COLO829 (cell line): ENCODE results near the gene ESYT2.

Experiments
- DNase-seq: peaks from one replicate; pipeline ENCODE4 v3.0.0; 2012; ENCODE audit warnings: low spot score

The ESYT2 gene

DNA sequence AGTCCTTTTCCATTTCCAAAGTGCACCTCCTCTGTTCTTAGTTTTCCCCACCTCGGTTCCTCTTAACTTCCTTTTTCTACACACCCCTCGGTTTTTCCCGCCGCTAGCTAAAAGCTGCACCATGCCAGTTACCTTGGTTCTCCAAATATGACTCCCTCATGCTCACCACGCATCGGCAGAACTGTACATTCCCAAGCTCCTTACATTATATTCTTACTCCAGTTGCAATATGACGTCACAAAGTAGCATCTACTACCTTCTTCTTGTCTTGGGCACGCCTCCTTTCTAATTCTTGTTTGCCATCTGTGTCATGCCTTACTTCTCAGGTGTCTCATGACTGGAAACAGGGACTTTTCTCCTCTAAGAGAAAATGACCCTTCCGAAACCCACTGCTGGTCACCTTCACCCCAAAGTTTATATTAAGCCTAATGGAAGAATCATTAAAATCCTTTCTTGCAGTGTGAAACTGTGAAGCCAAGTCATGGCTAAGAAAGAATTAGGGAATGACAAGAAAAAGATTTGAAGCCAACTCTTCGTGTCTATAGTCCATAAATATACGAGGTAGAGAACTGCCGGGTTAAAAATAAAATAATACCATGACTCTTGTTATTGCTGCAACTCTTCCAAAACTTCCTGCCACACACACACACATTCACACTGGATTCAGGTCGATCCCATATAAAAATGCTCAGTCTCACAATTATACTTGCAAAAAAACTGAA is 1.7 kb downstream of the ESYT2 start:
- no peak for DNase-seq

DNA sequence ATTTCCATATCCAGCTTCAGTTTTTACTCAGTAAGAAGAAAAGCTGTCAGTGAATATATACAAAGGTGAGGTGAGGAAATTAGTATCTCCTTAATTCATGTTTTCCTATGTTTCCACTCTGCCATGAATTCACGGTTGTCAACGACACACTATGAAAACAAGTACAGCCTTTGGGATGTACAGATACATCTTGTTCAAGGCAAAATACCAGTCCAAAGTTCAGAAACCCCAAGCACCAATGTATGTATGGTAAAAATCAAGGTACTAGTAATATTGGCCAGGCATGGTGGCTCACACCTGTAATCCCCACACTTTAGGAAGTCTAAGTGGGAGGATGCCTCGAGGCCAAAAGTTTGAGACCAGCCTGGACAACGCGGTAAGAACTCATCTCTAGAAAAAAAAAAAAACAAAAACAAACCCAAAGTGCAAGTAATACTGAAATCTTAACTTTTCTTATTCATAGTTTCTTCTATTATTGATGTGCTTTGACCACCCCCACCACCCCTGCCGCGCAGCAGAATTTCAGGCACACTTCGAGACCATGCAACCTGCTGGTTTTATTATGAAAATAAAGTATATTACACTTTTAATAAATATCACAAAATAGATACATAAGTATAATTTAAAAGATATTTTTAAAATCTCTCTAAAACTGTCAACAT is 3.5 kb downstream of the ESYT2 start:
- no peak for DNase-seq

DNA sequence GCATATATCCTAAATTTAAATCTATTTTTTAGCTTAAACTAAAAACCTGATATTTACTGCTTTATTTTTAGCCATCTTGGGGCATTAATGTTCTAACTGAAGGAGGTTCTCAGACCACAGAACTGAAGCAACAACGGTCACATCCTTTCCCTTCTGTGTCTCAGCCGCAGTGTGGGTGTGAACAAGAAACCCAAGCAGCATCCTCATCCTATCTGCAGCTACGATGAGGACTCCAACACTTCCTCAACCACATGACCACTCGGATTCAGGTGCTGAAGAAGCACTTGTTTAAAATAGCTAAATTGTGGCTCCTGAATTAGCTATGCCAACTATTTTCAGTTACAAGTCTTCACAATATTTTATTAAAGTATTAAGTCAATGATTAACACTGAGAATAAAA is 5.3 kb downstream of the ESYT2 start:
- no peak for DNase-seq

DNA sequence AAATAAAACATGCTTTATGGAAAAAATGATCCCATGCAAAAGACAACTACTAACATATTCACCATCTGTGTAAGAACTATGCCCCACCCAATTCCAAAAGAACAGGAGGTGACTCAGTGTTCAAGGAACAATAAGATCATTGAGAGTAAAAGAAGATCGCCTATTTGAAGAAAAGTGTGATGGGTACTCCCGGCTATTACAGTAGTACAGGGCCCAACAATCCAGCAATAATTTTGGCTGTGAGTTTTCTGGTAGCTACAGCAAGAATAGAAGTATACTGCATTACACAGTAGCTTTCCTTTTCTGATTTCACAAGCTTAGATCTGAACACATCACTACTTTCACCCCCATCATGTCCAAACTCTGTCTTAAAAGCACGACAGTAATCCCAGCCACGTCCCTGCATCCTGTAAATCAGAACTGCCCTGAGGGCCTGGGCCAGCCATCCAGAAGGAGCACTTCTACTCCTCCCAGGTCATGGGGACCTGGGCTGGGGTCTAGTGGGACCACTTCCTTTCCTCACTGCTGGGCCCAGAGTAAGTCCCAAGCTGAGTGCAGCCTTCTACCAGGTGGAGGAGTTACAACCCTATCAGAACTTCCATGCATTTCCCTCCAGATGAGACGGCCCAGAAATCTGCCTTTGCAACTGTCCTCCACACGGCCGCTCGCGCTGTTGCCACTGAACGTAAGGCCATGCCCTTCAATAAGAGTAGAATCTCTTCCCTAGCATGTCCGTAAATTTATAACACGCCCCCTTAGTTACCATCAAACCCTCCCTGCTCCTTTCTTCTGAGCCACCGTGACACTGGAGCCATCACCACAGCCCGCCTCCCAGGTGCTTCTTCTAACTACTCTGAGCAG is 7.9 kb downstream of the ESYT2 start:
- peak; percentile 70 for DNase-seq

DNA sequence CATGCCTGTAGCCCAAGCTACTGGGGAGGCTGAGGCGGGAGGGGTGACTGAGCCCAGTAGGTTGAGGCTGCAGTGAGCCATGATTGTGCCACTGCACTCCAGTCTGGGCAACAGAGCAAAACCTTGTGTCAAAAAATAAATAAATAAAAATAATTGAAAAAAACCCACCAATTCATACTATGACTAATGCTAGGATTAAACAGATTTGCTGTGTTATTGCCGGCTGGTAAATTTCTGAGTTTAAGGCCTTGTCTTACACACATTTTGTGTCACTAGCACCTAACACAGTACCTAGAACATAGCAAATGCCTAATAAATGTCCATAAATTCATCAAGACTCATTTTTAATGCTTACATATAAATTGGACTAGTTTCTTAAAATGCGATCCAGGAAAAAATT is 8.7 kb downstream of the ESYT2 start:
- no peak for DNase-seq

DNA sequence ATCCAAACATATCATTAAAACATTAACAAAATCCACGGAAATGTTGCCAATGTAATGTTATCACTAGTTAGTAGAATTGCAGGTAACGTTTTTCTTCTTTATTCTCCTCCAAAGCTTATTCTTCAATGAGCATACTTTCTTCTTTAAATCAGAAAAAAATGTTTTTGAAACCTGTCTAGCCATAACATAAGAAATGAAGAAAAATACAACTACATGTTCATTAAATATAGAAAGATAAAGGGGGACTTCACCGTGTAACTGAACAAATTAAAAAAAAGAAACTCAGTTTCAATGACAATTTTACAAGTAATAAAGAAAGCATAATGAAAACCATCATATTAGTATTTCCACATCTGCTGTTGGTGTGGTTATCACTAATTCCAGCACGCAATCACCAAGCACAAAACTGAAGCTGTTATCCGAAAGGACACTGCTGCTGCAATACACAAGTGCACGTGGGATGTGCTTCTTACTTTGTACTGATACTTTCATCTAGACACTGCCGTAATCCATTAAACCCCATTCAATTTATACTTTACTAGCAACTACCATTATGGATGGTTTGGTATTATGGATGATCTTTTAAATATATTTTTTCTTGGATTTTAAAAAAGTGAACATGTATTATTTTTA is 9.6 kb downstream of the ESYT2 start:
- no peak for DNase-seq

DNA sequence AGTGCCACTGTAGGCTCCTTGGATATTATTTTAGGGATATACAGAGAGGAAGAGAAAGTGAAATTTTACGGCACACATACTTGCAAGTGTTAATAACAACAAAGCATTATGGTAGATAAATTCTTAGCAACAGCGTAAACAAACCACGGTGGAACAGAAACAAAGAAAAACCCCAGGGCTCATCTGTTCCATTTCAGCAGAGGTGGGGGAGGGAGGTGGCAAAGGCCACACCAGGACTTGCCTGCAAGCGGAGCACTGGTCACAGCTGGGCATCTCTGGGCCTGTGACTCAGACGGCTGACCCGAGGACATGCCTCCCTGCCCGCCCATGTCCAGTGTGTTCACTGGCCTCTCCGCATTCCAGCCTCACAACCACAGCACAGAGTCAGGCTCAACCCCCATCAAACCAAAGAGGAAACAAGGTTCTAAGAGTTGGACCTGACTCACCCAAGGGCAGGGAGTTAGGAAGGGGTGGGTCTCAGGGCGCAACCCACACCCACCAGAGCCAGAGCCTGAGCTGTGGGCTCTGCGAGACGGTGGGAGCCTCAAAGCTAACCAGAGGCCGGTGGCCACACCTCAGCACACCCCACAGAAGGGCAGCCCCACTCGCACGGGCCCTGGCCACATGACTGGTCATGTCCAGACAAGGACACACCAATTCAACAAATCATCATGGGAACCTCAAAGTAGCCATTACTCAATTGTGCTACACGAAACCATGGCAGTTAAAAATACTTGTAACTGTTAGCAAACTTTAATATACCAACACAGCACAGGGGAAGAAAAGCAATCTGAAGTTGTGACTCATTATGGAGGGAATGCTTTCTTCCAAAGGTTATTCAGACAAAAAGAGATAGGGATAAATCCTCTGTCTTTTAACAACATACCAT is 10.7 kb downstream of the ESYT2 start:
- peak; percentile 64 for DNase-seq

DNA sequence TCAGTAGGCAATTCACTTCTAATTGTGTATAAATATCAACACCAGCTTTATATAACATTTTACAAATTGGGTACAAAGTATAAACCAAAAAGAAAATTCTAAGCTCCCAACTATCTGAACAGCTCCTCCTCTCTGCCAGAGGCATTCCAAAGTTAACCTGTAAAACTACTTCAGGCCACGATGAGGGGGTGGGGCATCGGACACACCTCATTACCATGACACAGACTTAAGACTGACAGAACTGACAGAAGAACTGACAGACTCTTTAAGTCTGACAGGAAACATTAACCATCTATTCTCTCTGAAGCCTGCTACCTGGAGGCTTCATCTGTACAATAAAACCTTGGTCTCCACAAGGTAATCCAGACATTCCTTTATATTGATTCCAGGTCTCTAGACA is 12.3 kb downstream of the ESYT2 start:
- DNase-seq = no peak

DNA sequence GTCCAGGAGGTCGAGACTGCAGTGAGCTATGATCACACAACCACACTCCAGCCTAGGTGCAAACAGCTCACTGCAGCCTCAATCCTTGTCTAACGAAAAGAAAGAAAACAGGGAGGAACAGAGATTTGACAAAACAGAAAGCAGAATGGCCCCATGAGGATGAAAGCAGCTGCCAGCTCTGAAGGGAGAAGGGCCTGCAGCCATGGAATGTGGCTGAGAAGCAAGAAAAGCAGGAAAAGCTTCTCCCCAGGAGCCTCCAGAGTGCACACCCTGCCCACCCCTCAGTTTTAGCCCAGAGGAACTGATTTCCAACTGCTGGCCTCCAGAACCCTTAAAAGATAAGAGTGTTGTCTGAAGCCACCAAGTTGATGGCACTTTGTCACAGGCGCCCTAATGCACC is 13.0 kb downstream of the ESYT2 start:
- no peak for DNase-seq

DNA sequence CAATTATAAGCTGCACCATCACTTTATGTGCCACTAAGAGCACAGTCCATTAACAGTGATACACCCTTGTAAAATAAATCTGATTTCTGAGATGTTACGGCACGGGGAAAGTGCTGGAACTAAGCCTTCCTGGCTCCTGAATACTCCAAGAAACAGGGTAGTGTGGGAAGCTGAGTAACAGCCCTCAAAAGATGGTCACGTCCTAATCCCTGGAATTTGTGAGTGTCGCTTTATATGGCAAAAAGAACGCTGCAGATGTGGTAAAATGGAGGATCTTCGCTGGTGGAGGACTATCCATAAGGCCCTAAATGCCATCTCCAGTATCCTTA is 13.5 kb downstream of the ESYT2 start:
- DNase-seq = no peak

DNA sequence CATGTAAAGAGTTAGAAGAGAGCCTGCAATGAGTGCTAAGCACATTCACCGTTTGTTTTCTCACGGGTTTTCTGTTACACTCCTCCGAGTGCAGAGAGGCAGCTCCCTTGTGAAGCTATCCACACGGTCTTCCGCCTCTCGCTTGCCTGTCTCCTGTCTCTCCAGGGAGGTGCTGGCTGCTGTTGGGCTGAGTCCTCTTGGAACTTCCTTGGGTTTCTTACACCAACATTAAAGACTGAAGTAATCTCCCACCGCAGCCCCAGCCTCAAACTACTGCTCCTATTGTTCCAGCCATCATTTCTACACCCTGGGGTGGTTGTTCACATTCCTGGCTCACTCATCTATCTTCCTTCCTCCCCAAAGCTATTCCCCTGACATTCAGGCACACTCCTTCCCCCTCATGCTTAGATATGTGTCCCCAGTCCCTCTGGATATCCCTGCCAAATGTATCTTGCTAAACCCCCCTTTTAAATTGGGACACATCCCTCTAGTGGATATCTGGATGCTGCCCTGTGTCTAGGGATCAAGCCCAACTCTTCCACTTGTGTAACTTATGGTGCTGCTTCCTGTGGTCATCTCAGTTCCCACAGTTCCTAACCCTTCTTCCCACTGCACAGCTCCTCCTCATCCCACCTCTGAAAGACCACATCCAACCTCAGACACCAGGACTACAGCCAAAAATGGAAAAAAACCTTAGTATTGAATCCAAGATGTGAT is 14.1 kb downstream of the ESYT2 start:
- DNase-seq = no peak

DNA sequence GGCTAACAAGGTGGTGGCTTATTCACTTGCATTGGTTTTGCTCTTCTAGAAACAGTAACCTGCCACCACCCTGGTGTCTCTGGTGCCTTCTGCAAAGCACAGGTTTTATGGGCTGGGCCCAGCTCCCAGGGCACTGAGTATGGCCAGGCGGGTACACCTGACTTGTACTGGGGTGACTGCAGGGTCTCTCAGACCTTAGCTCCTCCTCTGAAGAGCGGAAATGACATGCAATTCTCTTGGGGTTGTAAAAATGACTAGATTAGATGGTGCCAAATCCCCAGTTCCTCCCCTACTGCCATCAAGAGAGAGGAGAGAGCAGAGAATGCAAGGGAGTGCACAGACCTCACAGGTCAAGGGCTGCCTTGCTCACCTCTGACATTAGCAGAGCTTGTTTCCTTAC is 14.7 kb downstream of the ESYT2 start:
- DNase-seq = no peak

DNA sequence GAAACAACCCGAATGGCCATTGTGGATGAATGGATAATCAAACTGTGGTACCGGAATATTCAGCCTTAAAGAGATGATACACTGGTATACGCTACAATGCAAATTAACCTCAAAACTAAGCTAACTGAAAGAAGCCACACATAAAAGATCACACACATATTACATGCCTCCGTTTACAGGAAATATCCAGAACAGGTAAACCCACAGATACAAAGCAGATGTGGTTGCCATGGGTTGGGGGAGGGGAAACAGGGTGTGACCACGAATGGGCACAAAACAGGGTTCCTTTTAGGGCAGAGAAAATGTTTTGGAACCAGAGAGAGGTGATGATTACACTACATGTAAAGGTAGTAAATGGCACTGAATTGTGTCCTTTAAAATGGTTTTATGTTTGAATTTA is 16.6 kb downstream of the ESYT2 start:
- no peak for DNase-seq

DNA sequence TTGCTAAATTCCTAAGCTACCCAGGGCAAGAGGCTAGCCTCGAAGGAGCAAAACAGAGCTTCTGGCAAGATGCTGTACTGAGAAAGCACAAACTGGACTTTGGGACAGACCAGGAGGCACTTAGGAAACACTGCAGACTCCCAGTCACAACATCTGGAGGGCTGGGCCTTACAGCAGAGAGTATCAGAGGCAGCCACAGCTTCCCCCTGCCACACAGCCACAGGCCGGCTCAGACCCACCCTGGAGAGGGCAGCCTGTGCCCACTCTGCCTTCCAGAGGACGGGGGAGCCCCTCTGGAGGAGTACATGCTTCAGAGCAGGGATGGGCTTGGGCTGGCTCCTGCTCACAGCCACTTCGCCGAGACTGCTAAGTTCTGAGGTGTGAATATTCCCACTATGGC is 17.4 kb downstream of the ESYT2 start:
- DNase-seq = no peak

DNA sequence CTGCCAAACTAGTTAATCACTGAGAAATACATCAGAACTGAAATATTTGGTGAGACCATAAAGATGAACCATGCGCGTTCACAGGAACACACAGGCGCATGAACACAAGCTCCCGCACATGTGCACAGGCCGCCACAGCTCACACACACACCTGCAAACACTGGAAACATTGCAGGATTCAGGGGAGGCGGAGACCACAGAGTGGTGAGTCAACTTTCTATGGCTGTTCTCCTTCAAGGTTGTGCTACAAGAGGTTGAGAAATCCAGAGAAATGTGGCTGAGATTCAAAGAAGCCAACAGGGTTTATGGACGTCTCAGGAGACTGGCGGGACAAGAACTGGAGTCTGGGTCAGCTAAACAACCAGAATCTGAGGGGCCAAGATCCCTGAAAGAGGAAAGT is 17.8 kb downstream of the ESYT2 start:
- no peak for DNase-seq

DNA sequence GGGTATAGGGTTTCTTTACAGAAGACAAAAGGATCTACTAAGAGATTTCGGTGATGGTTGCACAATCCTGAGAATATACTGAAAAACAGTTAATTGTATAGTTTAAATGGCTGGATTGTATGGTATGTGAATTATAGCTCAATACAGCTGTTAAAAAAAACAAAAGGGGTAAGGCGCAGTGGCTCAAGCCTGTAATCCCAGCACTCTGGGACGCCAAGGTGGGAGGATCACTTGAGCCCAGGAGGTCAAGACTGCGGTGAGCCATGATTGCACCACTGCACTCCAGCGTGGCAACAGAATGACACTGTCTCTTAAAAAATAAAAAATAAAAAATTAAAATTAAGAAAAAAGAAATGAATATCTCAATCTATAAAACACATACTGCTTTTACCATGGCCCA is 18.5 kb downstream of the ESYT2 start:
- no peak for DNase-seq

DNA sequence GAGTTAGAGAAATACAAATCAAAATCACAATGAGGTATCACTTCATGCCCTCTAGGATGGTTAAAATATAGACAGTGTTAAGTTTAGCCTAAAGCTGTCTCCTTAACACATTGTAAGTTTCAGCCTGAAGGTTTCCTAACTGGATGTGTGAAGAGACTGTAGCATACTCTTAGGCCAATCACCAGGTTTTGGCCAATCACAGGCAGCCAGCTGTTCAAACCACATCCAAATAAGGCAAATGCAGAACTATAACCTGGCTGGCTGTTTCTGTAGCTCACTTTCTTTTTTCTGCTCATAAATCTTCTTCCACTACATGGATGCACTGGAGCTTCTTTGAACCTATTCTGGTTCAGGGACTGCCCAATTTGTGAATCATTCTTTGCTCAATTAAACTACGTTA is 19.7 kb downstream of the ESYT2 start:
- DNase-seq = no peak

DNA sequence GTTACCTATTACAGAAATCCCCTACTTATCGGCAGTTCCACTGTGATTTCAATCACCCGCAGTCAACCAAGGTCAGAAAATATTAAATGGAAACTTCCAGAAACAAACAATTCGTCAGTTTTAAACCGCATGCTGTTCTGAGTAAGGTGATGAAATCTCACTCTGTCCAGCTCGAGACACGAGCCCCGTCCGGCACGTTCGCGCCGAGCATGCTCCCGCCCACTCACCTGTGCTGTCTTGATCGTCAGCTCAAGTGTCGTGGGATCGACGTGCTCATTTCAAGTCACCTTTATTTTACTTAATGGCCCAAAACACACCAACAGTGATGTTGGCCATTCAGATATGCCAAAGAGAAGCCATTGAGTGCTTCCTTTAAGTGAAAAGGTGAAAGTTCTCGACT is 21.2 kb downstream of the ESYT2 start:
- DNase-seq = no peak

DNA sequence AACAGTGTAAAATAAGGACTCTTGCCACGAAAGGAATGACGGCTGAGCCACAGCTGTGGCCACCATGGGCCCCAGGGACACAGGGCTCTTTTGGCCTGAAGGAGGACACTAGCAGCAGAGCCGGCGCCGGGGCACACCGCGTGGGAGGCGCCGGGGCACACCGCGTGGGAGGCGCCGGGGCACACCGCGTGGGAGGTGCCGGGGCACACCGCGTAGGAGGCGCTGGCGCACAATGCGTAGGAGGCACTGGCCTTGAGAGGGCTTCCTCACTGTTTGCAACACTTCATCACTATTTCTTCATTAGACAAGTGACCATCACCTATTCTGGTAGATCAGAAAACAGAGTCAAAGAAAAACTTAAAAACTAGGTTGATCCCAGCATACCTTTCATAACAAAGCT is 23.4 kb downstream of the ESYT2 start:
- no peak for DNase-seq

DNA sequence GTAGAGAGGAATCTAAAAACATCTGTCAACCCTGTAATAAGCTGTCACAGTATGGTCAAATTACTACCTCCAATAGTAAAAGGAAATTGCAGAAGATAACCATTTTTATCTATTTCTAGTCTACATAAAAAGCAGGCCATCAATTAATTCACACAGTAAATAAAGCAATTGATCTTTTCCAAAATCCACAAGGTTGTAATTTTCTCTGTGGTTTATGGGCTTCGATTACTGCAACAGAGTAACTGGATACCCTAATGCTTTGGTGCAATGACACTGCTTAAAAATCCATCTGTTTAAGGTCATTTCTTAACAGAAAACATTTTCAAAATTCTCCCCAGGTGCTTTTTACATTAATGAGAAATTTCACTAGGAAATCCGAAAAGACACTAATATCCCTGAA is 23.9 kb downstream of the ESYT2 start:
- no peak for DNase-seq

DNA sequence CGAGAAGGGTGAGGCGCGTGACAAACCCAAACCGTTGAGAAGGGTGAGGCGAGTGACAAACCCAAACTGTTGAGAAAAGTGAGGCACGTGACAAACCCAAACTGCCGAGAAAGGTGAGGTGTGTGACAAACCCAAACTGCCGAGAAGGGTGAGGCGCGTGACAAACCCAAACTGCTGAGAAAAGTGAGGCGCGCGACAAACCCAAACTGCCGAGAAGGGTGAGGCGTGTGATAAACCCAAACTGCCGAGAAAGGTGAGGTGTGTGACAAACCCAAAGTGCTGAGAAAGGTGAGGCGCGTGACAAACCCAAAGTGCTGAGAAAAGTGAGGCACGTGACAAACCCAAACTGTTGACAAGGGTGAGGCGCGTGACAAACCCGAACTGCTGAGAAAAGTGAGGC is 25.0 kb downstream of the ESYT2 start:
- no peak for DNase-seq
